Mammary epithelial cell (primary cell): ENCODE measurements around the gene RPL14.

Source experiments
- EZH2 ChIP-seq: IDR thresholded peaks from 2 replicates; pipeline ENCODE4 v1.6.1; 2012; ENCODE audit warnings: low read length, inconsistent platforms, borderline replicate concordance
- TF ChIP-seq, protein P1 (sequence below), 2 donors: IDR thresholded peaks in 1 of 2; conservative IDR thresholded peaks in 1 of 2; 2 replicates each; pipeline ENCODE4 v1.5.1; 2011 to 2012; ENCODE audit warnings: inconsistent platforms in 2 of 2, low read length in 2 of 2, mild to moderate bottlenecking in 2 of 2, control low read depth in 1 of 2, low read depth in 1 of 2; ENCODE audit not compliant: insufficient read depth in 1 of 2; ENCODE audit errors: extremely low read depth in 1 of 2

DNA sequence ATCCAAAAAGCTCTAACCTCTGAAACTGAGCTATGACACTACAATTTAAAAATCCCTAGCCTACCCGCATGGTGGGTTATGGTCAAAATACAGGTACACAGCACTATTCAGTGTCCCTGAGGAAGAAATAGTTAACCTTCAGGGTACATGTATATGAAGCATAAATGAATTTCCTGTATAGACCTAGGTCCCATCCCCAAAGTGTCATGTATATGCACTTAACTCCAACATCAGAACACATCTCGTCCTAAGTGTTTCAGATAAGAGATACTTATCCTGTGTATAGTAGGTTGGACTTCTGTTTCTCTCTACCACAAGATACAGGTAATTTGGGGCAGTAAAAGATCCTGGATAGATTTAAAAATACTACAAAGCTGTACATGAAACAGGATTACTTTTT is 6.4 kb downstream of the RPL14 start:
- no peak for TF ChIP-seq EZH2
- TF ChIP-seq, protein P1, sequence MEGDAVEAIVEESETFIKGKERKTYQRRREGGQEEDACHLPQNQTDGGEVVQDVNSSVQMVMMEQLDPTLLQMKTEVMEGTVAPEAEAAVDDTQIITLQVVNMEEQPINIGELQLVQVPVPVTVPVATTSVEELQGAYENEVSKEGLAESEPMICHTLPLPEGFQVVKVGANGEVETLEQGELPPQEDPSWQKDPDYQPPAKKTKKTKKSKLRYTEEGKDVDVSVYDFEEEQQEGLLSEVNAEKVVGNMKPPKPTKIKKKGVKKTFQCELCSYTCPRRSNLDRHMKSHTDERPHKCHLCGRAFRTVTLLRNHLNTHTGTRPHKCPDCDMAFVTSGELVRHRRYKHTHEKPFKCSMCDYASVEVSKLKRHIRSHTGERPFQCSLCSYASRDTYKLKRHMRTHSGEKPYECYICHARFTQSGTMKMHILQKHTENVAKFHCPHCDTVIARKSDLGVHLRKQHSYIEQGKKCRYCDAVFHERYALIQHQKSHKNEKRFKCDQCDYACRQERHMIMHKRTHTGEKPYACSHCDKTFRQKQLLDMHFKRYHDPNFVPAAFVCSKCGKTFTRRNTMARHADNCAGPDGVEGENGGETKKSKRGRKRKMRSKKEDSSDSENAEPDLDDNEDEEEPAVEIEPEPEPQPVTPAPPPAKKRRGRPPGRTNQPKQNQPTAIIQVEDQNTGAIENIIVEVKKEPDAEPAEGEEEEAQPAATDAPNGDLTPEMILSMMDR (conservative IDR thresholded peaks at IDR 0.05 in 1 of 2, IDR thresholded peaks at IDR 0.05 in 1 of 2; ENCODE audit: extremely low read depth in 1 of 2, insufficient read depth in 1 of 2, low read depth in 1 of 2, low read length in 2 of 2) = no peak
